Measurements from ENCODE around the gene ADAMTS7. TPM values are rescaled to one million over a fixed set of nuclear protein-coding genes. Genes with fewer than 3 reads are reported as not detected.

ADAMTS7 gene
- total RNA-seq, 1 experiment from 2014 or later, result 4.2 TPM

- no peak overlapping the region for H3K9ac ChIP-seq (ENCODE audit: low read length)
- no peak overlapping the region for H2AFZ ChIP-seq (ENCODE audit: low read length)
- ChIA-PET POLR2A (ENCODE audit: unreplicated experiment) (no interaction called here), CTCF (no interaction called here)
- H3K9me2 ChIP-seq (replicated peaks; ENCODE audit: low read length), result no peaks in the 10 kb centered on the region
- H3K36me3 ChIP-seq (ENCODE audit: low read depth, low read length), result no peaks in the 10 kb centered on the region
- DNase-seq (no peak), ATAC-seq (no peak)
- intact Hi-C loops (cut with micrococcal nuclease), result no loop called here
- no peak for TF ChIP-seq EZH2phosphoT487 (IDR thresholded peaks at IDR 0.05; ENCODE audit: borderline replicate concordance, low read length)
- TF ChIP-seq, protein P1, sequence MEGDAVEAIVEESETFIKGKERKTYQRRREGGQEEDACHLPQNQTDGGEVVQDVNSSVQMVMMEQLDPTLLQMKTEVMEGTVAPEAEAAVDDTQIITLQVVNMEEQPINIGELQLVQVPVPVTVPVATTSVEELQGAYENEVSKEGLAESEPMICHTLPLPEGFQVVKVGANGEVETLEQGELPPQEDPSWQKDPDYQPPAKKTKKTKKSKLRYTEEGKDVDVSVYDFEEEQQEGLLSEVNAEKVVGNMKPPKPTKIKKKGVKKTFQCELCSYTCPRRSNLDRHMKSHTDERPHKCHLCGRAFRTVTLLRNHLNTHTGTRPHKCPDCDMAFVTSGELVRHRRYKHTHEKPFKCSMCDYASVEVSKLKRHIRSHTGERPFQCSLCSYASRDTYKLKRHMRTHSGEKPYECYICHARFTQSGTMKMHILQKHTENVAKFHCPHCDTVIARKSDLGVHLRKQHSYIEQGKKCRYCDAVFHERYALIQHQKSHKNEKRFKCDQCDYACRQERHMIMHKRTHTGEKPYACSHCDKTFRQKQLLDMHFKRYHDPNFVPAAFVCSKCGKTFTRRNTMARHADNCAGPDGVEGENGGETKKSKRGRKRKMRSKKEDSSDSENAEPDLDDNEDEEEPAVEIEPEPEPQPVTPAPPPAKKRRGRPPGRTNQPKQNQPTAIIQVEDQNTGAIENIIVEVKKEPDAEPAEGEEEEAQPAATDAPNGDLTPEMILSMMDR (conservative IDR thresholded peaks at IDR 0.05; ENCODE audit: low read depth, low read length), result no peak
- no peak for TF ChIP-seq EZH2 (IDR thresholded peaks at IDR 0.05; ENCODE audit: low read length, unreplicated experiment)
- H3K4me1 ChIP-seq (ENCODE audit: insufficient read depth, low read length), result no peaks in the 10 kb centered on the region
- no TSS peak for BruUV-seq (replicated peaks)
- no peaks in the 10 kb centered on the region for H3K9me3 ChIP-seq (ENCODE audit: low read length)
- no peak overlapping the region for H3K4me2 ChIP-seq (ENCODE audit: low read length)
- H3K27me3 ChIP-seq (ENCODE audit: low read length), result no peaks in the 10 kb centered on the region
- no peaks in the 10 kb centered on the region for H3K79me2 ChIP-seq (ENCODE audit: low read length)
- H3K4me3 ChIP-seq (ENCODE audit: low read length), result no peak overlapping the region
- H4K20me1 ChIP-seq (ENCODE audit: low read length), result no peaks in the 10 kb centered on the region
- H3F3A ChIP-seq (ENCODE audit: low read length, unreplicated experiment), result no peaks in the 10 kb centered on the region
- no peak overlapping the region for H3K27ac ChIP-seq (ENCODE audit: low read length)
Measured at GRCh38 chr15:78831229-78832207, 20.3 kb upstream of the ADAMTS7 start.

- ATAC-seq, result no peak
- Histone ChIP-seq H3K9me3 (ENCODE audit: low read length) (no peaks in the 10 kb centered on the region), H3F3A (ENCODE audit: low read length, unreplicated experiment) (no peaks in the 10 kb centered on the region), H3K9ac (ENCODE audit: low read length) (no peak overlapping the region), H3K4me3 (ENCODE audit: low read length) (no peak overlapping the region), H3K27ac (ENCODE audit: low read length) (no peak overlapping the region), H3K9me2 (replicated peaks; ENCODE audit: low read length) (no peaks in the 10 kb centered on the region), H3K79me2 (ENCODE audit: low read length) (no peaks in the 10 kb centered on the region), H3K4me2 (ENCODE audit: low read length) (no peak overlapping the region), H4K20me1 (ENCODE audit: low read length) (no peaks in the 10 kb centered on the region), H3K4me1 (ENCODE audit: insufficient read depth, low read length) (no peaks in the 10 kb centered on the region), H3K27me3 (ENCODE audit: low read length) (no peaks in the 10 kb centered on the region), H2AFZ (ENCODE audit: low read length) (no peak overlapping the region), H3K36me3 (ENCODE audit: low read depth, low read length) (no peaks in the 10 kb centered on the region)
- ChIA-PET CTCF (no interaction called here), POLR2A (ENCODE audit: unreplicated experiment) (no interaction called here)
- BruUV-seq (replicated peaks), result no TSS peak
- no peak for TF ChIP-seq EZH2 (IDR thresholded peaks at IDR 0.05; ENCODE audit: low read length, unreplicated experiment)
- TF ChIP-seq, protein P1 (conservative IDR thresholded peaks at IDR 0.05; ENCODE audit: low read depth, low read length), result no peak
- no peak for TF ChIP-seq EZH2phosphoT487 (IDR thresholded peaks at IDR 0.05; ENCODE audit: borderline replicate concordance, low read length)
- DNase-seq, result no peak
- intact Hi-C loops (cut with micrococcal nuclease), result no loop called here
Measured at GRCh38 chr15:78830514-78831228, 19.4 kb upstream of the ADAMTS7 start.

Data from PC-3 (cell line).